ENCODE results near the gene INTS3.

The INTS3 gene

GRCh38 chr1:153683854-153684253, 44.0 kb upstream of the INTS3 start:
- no peak for DNase-seq (ENCODE audit: extremely low read depth, low read depth)
- no peak overlapping the region for H3K4me3 ChIP-seq (replicated peaks; ENCODE audit: low read depth, low read length)
- TF ChIP-seq CTCF (IDR thresholded peaks at IDR 0.05; ENCODE audit: low read depth, low read length, missing control alignments), result no peak

GRCh38 chr1:153684892-153685291, 43.0 kb upstream of the INTS3 start:
- no peak overlapping the region for H3K4me3 ChIP-seq (replicated peaks; ENCODE audit: low read depth, low read length)
- no peak for TF ChIP-seq CTCF (IDR thresholded peaks at IDR 0.05; ENCODE audit: low read depth, low read length, missing control alignments)
- DNase-seq (ENCODE audit: extremely low read depth, low read depth), result no peak

- TF ChIP-seq CTCF (IDR thresholded peaks at IDR 0.05; ENCODE audit: low read depth, low read length, missing control alignments), result no peak
- no peak overlapping the region for H3K4me3 ChIP-seq (replicated peaks; ENCODE audit: low read depth, low read length)
- DNase-seq (ENCODE audit: extremely low read depth, low read depth), result no peak
Observed at GRCh38 chr1:153685544-153686340, 42.1 kb upstream of the INTS3 start.

- TF ChIP-seq CTCF (IDR thresholded peaks at IDR 0.05; ENCODE audit: low read depth, low read length, missing control alignments), result no peak
- H3K4me3 ChIP-seq (replicated peaks; ENCODE audit: low read depth, low read length), result no peak overlapping the region
- no peak for DNase-seq (ENCODE audit: extremely low read depth, low read depth)
Observed at GRCh38 chr1:153687346-153688125, 40.3 kb upstream of the INTS3 start.

GRCh38 chr1:153688276-153688675, 39.6 kb upstream of the INTS3 start:
- H3K4me3 ChIP-seq (replicated peaks; ENCODE audit: low read depth, low read length), result no peak overlapping the region
- DNase-seq (ENCODE audit: extremely low read depth, low read depth), result no peak
- TF ChIP-seq CTCF (IDR thresholded peaks at IDR 0.05; ENCODE audit: low read depth, low read length, missing control alignments), result no peak

GRCh38 chr1:153688736-153689328, 39.0 kb upstream of the INTS3 start:
- no peak for DNase-seq (ENCODE audit: extremely low read depth, low read depth)
- TF ChIP-seq CTCF (IDR thresholded peaks at IDR 0.05; ENCODE audit: low read depth, low read length, missing control alignments), result no peak
- H3K4me3 ChIP-seq (replicated peaks; ENCODE audit: low read depth, low read length), result no peak overlapping the region

All from HFF-Myc (cell line).